NCI-H446 (cell line): ENCODE results near the gene AK5.

Experiments used
- DNase-seq, 2 experiments: peaks; one replicate each; lab custom pipeline; 2025; lab: John Stamatoyannopoulos, UW

AK5 gene

GRCh38 chr1:77354536-77354935 lies 72.7 kb downstream of the AK5 start:
- no peak for DNase-seq

GRCh38 chr1:77355010-77355409 lies 73.2 kb downstream of the AK5 start:
- DNase-seq, result no peak

- no peak for DNase-seq
These were observed 74.3 kb downstream of the AK5 start for GRCh38 chr1:77356136-77356535.

- no peak for DNase-seq
These were observed 78.4 kb downstream of the AK5 start for GRCh38 chr1:77360256-77360655.

GRCh38 chr1:77361621-77362020 lies 79.8 kb downstream of the AK5 start:
- no peak for DNase-seq

GRCh38 chr1:77370161-77370560 lies 88.3 kb downstream of the AK5 start:
- no peak for DNase-seq

- DNase-seq, result peak in 1 of 2 experiments; percentile 48
These were observed 88.9 kb downstream of the AK5 start for GRCh38 chr1:77370583-77371306.

- DNase-seq, result no peak
These were observed 89.6 kb downstream of the AK5 start for GRCh38 chr1:77371396-77371795.

GRCh38 chr1:77373702-77374101 lies 91.9 kb downstream of the AK5 start:
- DNase-seq, result no peak

GRCh38 chr1:77375541-77375940 lies 93.7 kb downstream of the AK5 start:
- no peak for DNase-seq

- DNase-seq, result peak in 1 of 2 experiments; percentile 42
These were observed 94.2 kb downstream of the AK5 start for GRCh38 chr1:77375990-77376389.

- DNase-seq, result peak; percentile 45 to 72
These were observed 97.1 kb downstream of the AK5 start for GRCh38 chr1:77378723-77379535.

- DNase-seq, result no peak
These were observed 100.5 kb downstream of the AK5 start for GRCh38 chr1:77382366-77382765.

- no peak for DNase-seq
These were observed 101.4 kb downstream of the AK5 start for GRCh38 chr1:77383236-77383635.

GRCh38 chr1:77385551-77385950 lies 103.7 kb downstream of the AK5 start:
- no peak for DNase-seq

GRCh38 chr1:77386276-77386675 lies 104.5 kb downstream of the AK5 start:
- DNase-seq, result no peak

GRCh38 chr1:77387553-77387952 lies 105.7 kb downstream of the AK5 start:
- DNase-seq, result no peak

GRCh38 chr1:77388661-77389060 lies 106.8 kb downstream of the AK5 start:
- no peak for DNase-seq

GRCh38 chr1:77392486-77392885 lies 110.7 kb downstream of the AK5 start:
- no peak for DNase-seq

- DNase-seq, result no peak
These were observed 112.3 kb downstream of the AK5 start for GRCh38 chr1:77394166-77394565.

- no peak for DNase-seq
These were observed 113.2 kb downstream of the AK5 start for GRCh38 chr1:77395051-77395450.

- no peak for DNase-seq
These were observed 116.3 kb downstream of the AK5 start for GRCh38 chr1:77398152-77398551.
